Muscle of leg (tissue), 11 donors: ENCODE measurements around the gene SEMA3F. TPM values are rescaled to one million over a fixed set of nuclear protein-coding genes. Genes with fewer than 3 reads are reported as not detected.
A peak's percentile ranks its signal among the peaks of the same experiment; 100 is the strongest.

ENCODE experiments used
- DNase-seq: peaks from one replicate; pipeline ENCODE4 v3.0.0; 2013
- H3K27ac ChIP-seq: one replicate; pipeline ENCODE4 v1.5.1; 2013; ENCODE audit warnings: mild to moderate bottlenecking, low read length, control low read depth
- H3K27me3 ChIP-seq: one replicate; pipeline ENCODE4 v1.6.1; 2013; ENCODE audit warnings: low read length; ENCODE audit not compliant: control insufficient read depth, insufficient read depth
- H3K36me3 ChIP-seq: one replicate; pipeline ENCODE4 v1.6.1; 2013; ENCODE audit warnings: low read length; ENCODE audit not compliant: control insufficient read depth, insufficient read depth
- H3K4me1 ChIP-seq: one replicate; pipeline ENCODE4 v1.6.1; 2013; ENCODE audit warnings: low read length; ENCODE audit not compliant: control insufficient read depth, insufficient read depth
- H3K4me3 ChIP-seq: one replicate; pipeline ENCODE4 v1.5.1; 2013; ENCODE audit warnings: low read length, control low read depth
- H3K9me3 ChIP-seq: replicated peaks from 2 replicates; pipeline ENCODE4 v1.6.1; 2013; ENCODE audit warnings: low read depth, low read length; ENCODE audit not compliant: control insufficient read depth
- WGBS: methylation state at CpG from one replicate; pipeline ENCODE4 v1.1.5; 2013; ENCODE audit warnings: missing lambda C conversion rate; ENCODE audit not compliant: insufficient coverage; 5-methylcytosine and 5-hydroxymethylcytosine counted together
- polyA plus RNA-seq, 8 donors: library from polyadenylated mRNA; unstranded; fragments of 120-200 nt; gene quantifications; one replicate each; pipeline versions ENCODE4 v1.2.1 to v1.2.3, GENCODE V29; 2013; ENCODE audit warnings: inconsistent platforms in 1 of 8, low replicate concordance in 1 of 8; ENCODE audit not compliant: insufficient read length in 8 of 8, insufficient read depth in 1 of 8
- total RNA-seq: library from RNA; stranded (reverse); fragments of 120-200 nt; gene quantifications from one replicate; pipeline ENCODE4 v1.2.4, GENCODE V29; 2013

The SEMA3F gene
- total and polyA plus RNA-seq, 9 donors: 9.1 to 28.6 (median 13.9) TPM

GRCh38 chr3:50231581-50231980 is 76.5 kb downstream of the SEMA3F start:
- H3K27me3 ChIP-seq: no peaks in the 10 kb centered on the region
- no peak overlapping the region for H3K27ac ChIP-seq
- 44% methylated on average over 3 of the region's 5 CpGs for WGBS
- no peak overlapping the region for H3K4me3 ChIP-seq
- no peak for DNase-seq
- H3K36me3 ChIP-seq: no peaks in the 10 kb centered on the region
- peaks cover 23% of the 10 kb centered on the region for H3K4me1 ChIP-seq
- H3K9me3 ChIP-seq: no peaks in the 10 kb centered on the region

GRCh38 chr3:50232303-50232702 is 77.2 kb downstream of the SEMA3F start:
- no peak for DNase-seq
- H3K4me1 ChIP-seq: peaks cover 25% of the 10 kb centered on the region
- H3K9me3 ChIP-seq: no peaks in the 10 kb centered on the region
- H3K27ac ChIP-seq: no peak overlapping the region
- WGBS: 78% methylated on average over 3 of the region's 3 CpGs
- no peak overlapping the region for H3K4me3 ChIP-seq
- H3K27me3 ChIP-seq: no peaks in the 10 kb centered on the region
- H3K36me3 ChIP-seq: no peaks in the 10 kb centered on the region

DNA sequence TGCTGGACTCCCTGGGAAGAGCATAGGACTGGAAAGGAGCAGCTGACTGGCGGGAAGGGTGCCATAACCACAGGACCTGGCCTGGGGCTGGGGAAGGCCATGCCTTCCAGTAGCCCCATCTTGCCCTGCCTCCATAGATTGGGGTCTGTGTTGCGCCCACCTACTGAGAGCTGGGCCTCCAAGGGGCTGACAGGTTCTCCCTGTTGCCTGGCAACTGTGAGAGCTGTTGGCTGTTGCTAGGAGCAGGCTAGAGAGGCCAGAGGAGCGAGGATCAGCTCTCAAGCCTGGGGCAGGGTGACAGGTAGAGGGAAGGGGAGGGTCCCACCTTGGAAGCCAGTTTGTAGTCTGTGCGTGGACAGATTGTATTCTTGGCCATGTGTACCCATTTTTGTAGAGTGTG is 78.1 kb downstream of the SEMA3F start:
- WGBS: 50% methylated on average over 4 of the region's 4 CpGs

GRCh38 chr3:50235716-50236483 is 80.8 kb downstream of the SEMA3F start, which contains the start of gene GNAI2:
Gene GNAI2, plus strand, starts transcription at chr3:50236204. Its CDS starts 132 bp downstream, at chr3:50236336.
- H3K27ac ChIP-seq: peak within 1 kb of the TSS; percentile 96
- DNase-seq: peak; percentile 100
- H3K4me3 ChIP-seq: peak within 1 kb of the TSS; percentile 65
- no peaks in the 10 kb centered on the region for H3K27me3 ChIP-seq
- H3K9me3 ChIP-seq: no peaks in the 10 kb centered on the region
- H3K4me1 ChIP-seq: peaks cover 53% of the 10 kb centered on the region
- H3K36me3 ChIP-seq: peaks cover 21% of the 10 kb centered on the region
- WGBS: under 1% methylated on average over 72 of the region's 75 CpGs

More for the DNA sequence above, 78.1 kb downstream of the SEMA3F start:
- DNase-seq: no peak
- Histone ChIP-seq H3K9me3 (no peaks in the 10 kb centered on the region), H3K4me3 (no peak overlapping the region), H3K27me3 (no peaks in the 10 kb centered on the region), H3K4me1 (peaks cover 27% of the 10 kb centered on the region), H3K36me3 (no peaks in the 10 kb centered on the region), H3K27ac (no peak overlapping the region)

GRCh38 chr3:50236484-50237132 is 81.5 kb downstream of the SEMA3F start:
- WGBS: under 1% methylated on average over 13 of the region's 13 CpGs
- H3K36me3 ChIP-seq: peaks cover 27% of the 10 kb centered on the region
- DNase-seq: no peak
- peaks cover 60% of the 10 kb centered on the region for H3K4me1 ChIP-seq
- peak overlapping the region; percentile 65 for H3K4me3 ChIP-seq
- no peaks in the 10 kb centered on the region for H3K27me3 ChIP-seq
- H3K27ac ChIP-seq: peak overlapping the region; percentile 92
- no peaks in the 10 kb centered on the region for H3K9me3 ChIP-seq

DNA sequence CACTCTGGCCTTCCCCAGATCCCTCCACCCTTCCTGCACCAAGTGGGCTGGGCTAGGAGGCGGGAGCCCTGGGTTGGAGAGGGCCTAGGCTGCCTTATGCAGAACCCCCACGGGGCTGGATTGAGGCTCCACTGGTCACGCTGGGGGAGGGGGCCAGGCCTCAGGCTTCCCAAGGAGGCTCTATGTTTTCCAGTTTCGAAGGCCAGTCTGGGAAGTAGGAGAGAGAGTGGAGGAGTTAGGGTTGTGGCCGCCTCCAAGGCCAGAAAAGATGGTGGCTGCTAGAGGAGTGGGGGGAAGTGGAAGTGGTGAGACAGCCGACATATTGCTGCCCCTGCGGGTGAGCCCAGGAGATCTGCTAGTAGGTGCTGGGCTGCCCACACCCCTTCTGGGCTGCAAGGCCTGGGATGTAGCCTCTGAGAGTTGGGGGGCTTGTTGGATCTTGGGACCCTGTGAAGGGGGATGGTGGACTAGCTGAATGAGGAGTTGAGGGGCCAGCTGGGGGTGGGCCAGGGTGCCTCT is 82.1 kb downstream of the SEMA3F start:
- H3K4me1 ChIP-seq: peaks cover 66% of the 10 kb centered on the region
- no peaks in the 10 kb centered on the region for H3K9me3 ChIP-seq
- no peaks in the 10 kb centered on the region for H3K27me3 ChIP-seq
- DNase-seq: peak; percentile 73
- H3K36me3 ChIP-seq: peaks cover 28% of the 10 kb centered on the region
- peak overlapping the region; percentile 92 for H3K27ac ChIP-seq
- peak overlapping the region; percentile 65 for H3K4me3 ChIP-seq
- WGBS: 4% methylated on average over 3 of the region's 7 CpGs

GRCh38 chr3:50237754-50238548 is 82.8 kb downstream of the SEMA3F start:
- Histone ChIP-seq H3K36me3 (peaks cover 28% of the 10 kb centered on the region), H3K27me3 (no peaks in the 10 kb centered on the region), H3K27ac (peak overlapping the region; percentile 92), H3K9me3 (no peaks in the 10 kb centered on the region), H3K4me1 (peaks cover 73% of the 10 kb centered on the region), H3K4me3 (peak overlapping the region; percentile 65)
- WGBS: 1% methylated on average over 31 of the region's 31 CpGs
- peak; percentile 89 for DNase-seq

- DNase-seq: peak; percentile 63
- H3K9me3 ChIP-seq: no peaks in the 10 kb centered on the region
- H3K27ac ChIP-seq: peak overlapping the region; percentile 92
- peak overlapping the region; percentile 65 for H3K4me3 ChIP-seq
- peaks cover 80% of the 10 kb centered on the region for H3K4me1 ChIP-seq
- peaks cover 28% of the 10 kb centered on the region for H3K36me3 ChIP-seq
- H3K27me3 ChIP-seq: no peaks in the 10 kb centered on the region
- WGBS: 44% methylated on average over 5 of the region's 7 CpGs
Observed at GRCh38 chr3:50238549-50239026, 83.5 kb downstream of the SEMA3F start.
